ENCODE measurements around the gene MMEL1. TPM values are rescaled to one million over a fixed set of nuclear protein-coding genes. Genes with fewer than 3 reads are reported as not detected.

The MMEL1 gene
- total RNA-seq, 3 donors from 2014 or later = 9.2 to 12.7 TPM; not detected in 1

DNA sequence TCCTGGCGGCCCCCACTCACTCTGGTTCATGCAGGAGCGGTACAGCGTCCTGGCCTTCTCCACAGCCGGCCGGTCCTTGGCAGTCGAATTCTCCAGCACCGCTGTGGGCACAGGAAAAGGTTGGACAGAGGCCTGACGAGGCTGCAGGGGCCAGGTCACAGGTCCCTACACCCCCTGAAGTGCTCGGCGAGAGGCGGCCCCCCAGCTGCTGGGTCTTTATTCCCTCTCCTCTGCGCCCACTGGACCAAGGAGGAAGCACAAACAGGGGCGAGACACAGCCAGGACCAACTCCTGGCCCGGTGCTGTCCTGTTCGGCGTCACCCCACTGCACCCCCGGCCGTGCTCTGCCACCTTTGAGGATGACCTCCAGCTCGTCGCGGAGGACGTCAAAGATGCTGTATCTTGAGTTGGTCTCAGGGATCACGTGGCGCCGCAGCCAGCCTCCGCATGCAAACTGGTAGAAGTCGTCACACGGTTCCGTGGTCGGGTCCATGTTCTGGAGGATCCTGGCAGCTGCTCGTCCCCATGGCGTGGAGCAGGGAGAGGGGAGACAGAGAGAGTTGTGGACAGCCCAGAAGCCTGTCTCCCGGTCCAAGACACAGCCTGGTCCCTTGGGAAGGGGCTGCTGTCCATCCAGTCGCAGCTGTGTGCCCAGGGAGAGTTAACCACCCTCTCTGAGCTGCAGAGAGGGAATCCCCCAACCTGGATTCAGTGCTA is 23.3 kb downstream of the MMEL1 start:
- Histone ChIP-seq H3K9me3 (peaks cover 11 to 20% of the 10 kb centered on the region in 2 donors), H3K4me3 (no peak overlapping the region), H3K36me3 (no peaks in the 10 kb centered on the region), H3K27me3 (peaks cover 4 to 16% of the 10 kb centered on the region in 2 donors), H3K27ac (no peak overlapping the region), H3K4me1 (no peaks in the 10 kb centered on the region)
- TF ChIP-seq POLR2AphosphoS5 (IDR thresholded peaks at IDR 0.05) = no peak
- TF ChIP-seq CTCF (IDR thresholded peaks at IDR 0.05) = no peak
- no peak for TF ChIP-seq POLR2A (IDR thresholded peaks at IDR 0.05)
- intact Hi-C loops (cut with DNase I; ENCODE audit: low total_unique reads) = loop anchor here (10.0 kb wide), 1 partner anchor 555 kb away; the partner anchor contains the start of gene PRKCZ
- no peak for DNase-seq (ENCODE audit: low spot score in 2 of 2)

DNA sequence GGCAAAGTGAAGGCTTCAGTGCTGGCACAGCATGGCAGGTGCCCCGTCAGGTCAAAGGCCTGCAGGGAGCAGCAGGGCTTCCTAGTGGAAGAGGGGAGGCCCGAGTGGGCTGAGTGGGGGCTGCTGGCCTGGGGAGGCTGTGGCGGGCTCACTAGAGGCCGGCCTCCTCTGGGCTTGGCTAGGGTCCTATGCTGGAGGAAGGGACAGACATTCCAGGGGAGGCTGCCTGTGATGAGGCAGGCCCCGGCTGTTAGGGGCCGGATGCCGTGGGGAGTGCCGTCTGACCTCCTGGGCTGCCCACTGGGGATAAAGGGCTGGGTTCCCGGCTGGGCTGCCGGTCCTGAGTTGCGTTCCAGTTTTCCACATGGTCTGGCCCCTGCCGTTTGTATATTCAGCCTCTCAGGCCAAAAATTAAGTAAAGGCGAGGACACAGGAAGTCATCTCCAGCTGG is 25.1 kb downstream of the MMEL1 start:
- no peaks in the 10 kb centered on the region for H3K4me1 ChIP-seq
- H3K4me3 ChIP-seq = no peak overlapping the region
- H3K36me3 ChIP-seq = no peaks in the 10 kb centered on the region
- peaks cover 4 to 28% of the 10 kb centered on the region in 2 donors for H3K27me3 ChIP-seq
- peaks cover 0 to 5% of the 10 kb centered on the region in 2 donors for H3K9me3 ChIP-seq
- TF ChIP-seq POLR2AphosphoS5 (IDR thresholded peaks at IDR 0.05) (no peak), POLR2A (IDR thresholded peaks at IDR 0.05) (no peak), CTCF (IDR thresholded peaks at IDR 0.05) (no peak)
- peak in 1 of 2 donors; percentile 47 for DNase-seq (ENCODE audit: low spot score in 2 of 2)
- intact Hi-C loops (cut with DNase I; ENCODE audit: low total_unique reads) = loop anchor here (10.0 kb wide), 1 partner anchor 553 kb away; the partner anchor contains the start of gene PRKCZ
- no peak overlapping the region for H3K27ac ChIP-seq

DNA sequence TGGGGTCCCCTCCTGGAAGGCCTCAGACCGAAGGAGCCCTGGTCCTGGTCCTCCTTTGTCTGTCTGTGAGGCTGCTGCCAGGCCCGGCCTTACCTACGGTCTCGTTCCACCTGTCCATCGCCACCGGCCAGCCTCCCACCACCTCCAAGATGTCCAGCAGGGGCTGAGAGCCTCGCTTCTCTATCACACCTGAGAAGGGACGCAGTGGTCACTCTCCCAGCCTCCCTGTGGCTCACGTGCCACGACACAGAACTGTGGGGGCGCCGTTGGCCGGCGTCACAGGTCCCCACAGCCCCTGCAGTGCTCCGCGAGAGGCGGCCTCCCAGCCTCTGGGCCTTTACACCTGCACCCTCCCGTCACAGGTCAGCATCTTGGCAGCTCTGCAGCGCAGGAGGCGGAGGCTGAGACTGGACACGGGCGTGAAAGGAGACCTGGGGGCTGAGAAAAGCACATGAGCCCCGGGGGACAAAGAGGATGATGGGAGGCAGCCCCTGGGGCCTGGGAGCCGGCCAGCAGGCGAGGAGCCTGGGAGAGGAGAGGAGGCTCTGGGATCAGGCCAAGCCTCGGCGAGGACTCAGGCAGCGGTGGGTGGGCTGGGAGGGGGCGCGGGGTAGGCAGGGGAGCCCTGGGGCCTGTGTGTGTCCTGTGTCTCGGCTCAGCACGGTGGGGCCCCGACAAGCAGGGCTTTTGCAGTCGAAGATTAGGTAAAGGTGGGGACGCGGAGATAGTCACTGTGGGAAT is 25.8 kb downstream of the MMEL1 start:
- DNase-seq (ENCODE audit: low spot score in 2 of 2) = peak in 1 of 2 donors; percentile 48
- TF ChIP-seq POLR2AphosphoS5 (IDR thresholded peaks at IDR 0.05) (no peak), POLR2A (IDR thresholded peaks at IDR 0.05) (no peak), CTCF (IDR thresholded peaks at IDR 0.05) (no peak)
- no peak overlapping the region for H3K27ac ChIP-seq
- intact Hi-C loops (cut with DNase I; ENCODE audit: low total_unique reads) = loop anchor here (10.0 kb wide), 1 partner anchor 552 kb away; the partner anchor contains the start of gene PRKCZ
- peaks cover 4 to 28% of the 10 kb centered on the region in 2 donors for H3K27me3 ChIP-seq
- H3K4me3 ChIP-seq = no peak overlapping the region
- no peaks in the 10 kb centered on the region for H3K4me1 ChIP-seq
- H3K9me3 ChIP-seq = peaks cover 0 to 2% of the 10 kb centered on the region in 2 donors
- H3K36me3 ChIP-seq = no peaks in the 10 kb centered on the region

DNA sequence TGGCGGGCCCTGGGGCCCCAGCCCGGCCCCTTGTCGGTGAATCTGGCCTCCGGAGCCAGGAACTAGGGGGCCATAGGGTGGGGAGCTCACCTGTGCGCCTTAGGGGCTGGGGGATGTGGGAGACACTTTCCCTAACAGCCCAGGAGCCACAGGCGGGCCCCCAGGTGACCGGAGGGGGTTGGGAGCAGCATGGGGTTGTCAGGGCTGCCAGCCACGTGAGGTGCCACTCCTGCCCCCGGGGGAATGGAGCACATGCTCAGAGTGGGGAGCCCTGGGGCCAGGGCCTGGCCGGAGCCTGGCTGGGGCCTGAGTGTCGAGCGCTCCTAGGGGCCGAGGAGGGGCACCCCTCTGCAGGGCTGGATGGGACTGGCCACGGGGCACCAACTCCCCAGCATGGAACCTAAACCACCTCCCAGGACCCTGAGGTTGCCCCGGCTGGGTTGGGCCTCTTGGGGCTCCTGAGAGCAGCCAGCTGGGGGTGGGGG is 26.4 kb downstream of the MMEL1 start:
- intact Hi-C loops (cut with DNase I; ENCODE audit: low total_unique reads) = loop anchor here (10.0 kb wide), 1 partner anchor 552 kb away; the partner anchor contains the start of gene PRKCZ
- Histone ChIP-seq H3K27me3 (peaks cover under 1 to 27% of the 10 kb centered on the region in 2 donors), H3K36me3 (no peaks in the 10 kb centered on the region), H3K4me1 (no peaks in the 10 kb centered on the region), H3K9me3 (no peaks in the 10 kb centered on the region), H3K4me3 (no peak overlapping the region), H3K27ac (no peak overlapping the region)
- TF ChIP-seq POLR2AphosphoS5 (IDR thresholded peaks at IDR 0.05) = no peak
- no peak for DNase-seq (ENCODE audit: low spot score in 2 of 2)

DNA sequence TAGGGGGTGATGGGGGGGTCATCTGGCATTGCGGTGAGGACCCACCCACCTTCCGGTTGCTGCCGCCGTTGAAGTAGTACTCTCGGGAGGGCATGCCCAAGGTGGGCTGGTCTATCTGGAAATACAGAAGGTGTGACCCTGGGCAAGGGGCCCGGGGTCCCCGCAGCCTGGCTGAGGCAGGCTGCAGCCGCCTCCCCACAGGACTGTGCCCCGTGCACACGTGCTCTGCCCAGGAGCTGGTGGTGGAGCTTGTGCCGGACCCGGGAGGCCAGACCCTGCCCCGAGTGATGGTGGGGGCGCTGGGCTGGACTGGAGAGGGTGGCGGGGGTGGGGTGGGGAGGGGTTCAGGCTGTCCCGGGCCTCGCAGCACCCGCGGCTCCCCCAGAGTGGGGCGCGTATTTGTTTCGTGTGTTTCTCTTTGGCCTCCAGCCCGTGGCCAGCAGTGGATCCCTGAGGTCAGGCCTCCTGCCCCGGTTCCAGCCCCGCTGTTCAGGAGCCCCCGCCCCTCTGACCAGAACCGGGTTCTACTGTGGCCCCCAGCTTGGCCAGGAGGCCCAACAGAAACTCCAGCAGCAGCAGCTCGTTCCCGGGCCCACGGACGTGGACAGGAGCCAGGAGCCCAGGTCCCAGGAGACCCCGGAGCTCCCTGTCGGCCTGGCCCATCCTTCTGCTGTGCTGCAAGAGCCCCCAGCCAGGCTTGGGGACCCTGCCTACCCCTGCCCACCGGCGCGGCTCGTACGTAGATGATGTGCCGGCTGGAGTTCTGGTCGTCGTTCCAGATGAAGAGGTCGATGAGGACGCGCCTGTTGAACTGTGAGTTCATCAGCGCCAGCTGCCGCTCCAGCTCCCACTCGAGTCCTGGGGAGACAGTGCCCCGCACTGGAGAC is 27.1 kb downstream of the MMEL1 start:
- no peaks in the 10 kb centered on the region for H3K36me3 ChIP-seq
- no peak for TF ChIP-seq CTCF (IDR thresholded peaks at IDR 0.05)
- no peaks in the 10 kb centered on the region for H3K9me3 ChIP-seq
- no peak overlapping the region for H3K4me3 ChIP-seq
- no peak for DNase-seq (ENCODE audit: low spot score in 2 of 2)
- H3K27ac ChIP-seq = no peak overlapping the region
- no peaks in the 10 kb centered on the region for H3K4me1 ChIP-seq
- intact Hi-C loops (cut with DNase I; ENCODE audit: low total_unique reads) = loop anchor here (10.0 kb wide), 1 partner anchor 551 kb away; the partner anchor contains the start of gene PRKCZ
- peaks cover 0 to 22% of the 10 kb centered on the region in 2 donors for H3K27me3 ChIP-seq
